H1 (cell line): ENCODE results near the gene ABHD15. TPM values are rescaled to one million over a fixed set of nuclear protein-coding genes. Genes with fewer than 3 reads are reported as not detected.
A peak's percentile ranks its signal among the peaks of the same experiment; 100 is the strongest.

ENCODE experiments used
- MAFK ChIP-seq: IDR thresholded peaks from 2 replicates; pipeline ENCODE4 v1.6.1; 2012; ENCODE audit warnings: low read depth, mild to moderate bottlenecking, improper control_type of control experiment, low read length
- POLR2AphosphoS5 ChIP-seq: IDR thresholded peaks from 2 replicates; pipeline ENCODE4 v1.6.1; 2011; ENCODE audit warnings: low read depth, low read length
- SIRT6 ChIP-seq: IDR thresholded peaks from one replicate; pipeline ENCODE4 v1.7.1; 2012; ENCODE audit warnings: low read length, inconsistent platforms
- TCF12 ChIP-seq: IDR thresholded peaks from 2 replicates; pipeline ENCODE4 v1.6.1; 2011; ENCODE audit warnings: low read depth, mild to moderate bottlenecking, low read length
- YY1 ChIP-seq: IDR thresholded peaks from 2 replicates; pipeline ENCODE4 v1.6.1; 2011; ENCODE audit warnings: low read depth, mild to moderate bottlenecking, low read length
- polyA plus RNA-seq, 7 experiments: library from polyadenylated mRNA; depleted of rRNA in 3 of 7; stranded (reverse) in 5 of 7; unstranded in 2 of 7; fragments of >200 nt in 5 of 7; fragments of 200-250 nt in 2 of 7; gene quantifications; 1 replicate in 5 of 7; 2 replicates in 1 of 7; 4 replicates in 1 of 7; pipeline versions ENCODE4 v1.2.1 to v1.2.3, GENCODE V29; 2011 to 2013; ENCODE audit warnings: missing spikeins in 2 of 7, mixed read lengths in 2 of 7
- total RNA-seq: library from RNA; stranded (reverse); fragmentation: NEBNext Ultra II Directional; extraction: Animal tissue kit (Norgen Biotek cat#: 25700); gene quantifications from 2 replicates; pipeline ENCODE4 v1.2.1, GENCODE V29; 2021
- TF ChIP-seq, protein P1 (sequence below): fragments of 300-600 bp; sonication (generic); IDR thresholded peaks from 2 replicates; pipeline ENCODE4 v1.7.1; 2012; ENCODE audit warnings: low read length, moderate library complexity, mild to moderate bottlenecking, inconsistent platforms; ENCODE audit not compliant: insufficient replicate concordance
- TF ChIP-seq, protein P2 (sequence below): IDR thresholded peaks from 2 replicates; pipeline ENCODE4 v1.6.1; 2012; ENCODE audit warnings: inconsistent platforms

The ABHD15 gene
- total and polyA plus RNA-seq, 2 of the 8 experiments (the other 6 are each of a cell fraction or from before 2014, with no cell fraction given) = 0.88 to 1.7 TPM

DNA sequence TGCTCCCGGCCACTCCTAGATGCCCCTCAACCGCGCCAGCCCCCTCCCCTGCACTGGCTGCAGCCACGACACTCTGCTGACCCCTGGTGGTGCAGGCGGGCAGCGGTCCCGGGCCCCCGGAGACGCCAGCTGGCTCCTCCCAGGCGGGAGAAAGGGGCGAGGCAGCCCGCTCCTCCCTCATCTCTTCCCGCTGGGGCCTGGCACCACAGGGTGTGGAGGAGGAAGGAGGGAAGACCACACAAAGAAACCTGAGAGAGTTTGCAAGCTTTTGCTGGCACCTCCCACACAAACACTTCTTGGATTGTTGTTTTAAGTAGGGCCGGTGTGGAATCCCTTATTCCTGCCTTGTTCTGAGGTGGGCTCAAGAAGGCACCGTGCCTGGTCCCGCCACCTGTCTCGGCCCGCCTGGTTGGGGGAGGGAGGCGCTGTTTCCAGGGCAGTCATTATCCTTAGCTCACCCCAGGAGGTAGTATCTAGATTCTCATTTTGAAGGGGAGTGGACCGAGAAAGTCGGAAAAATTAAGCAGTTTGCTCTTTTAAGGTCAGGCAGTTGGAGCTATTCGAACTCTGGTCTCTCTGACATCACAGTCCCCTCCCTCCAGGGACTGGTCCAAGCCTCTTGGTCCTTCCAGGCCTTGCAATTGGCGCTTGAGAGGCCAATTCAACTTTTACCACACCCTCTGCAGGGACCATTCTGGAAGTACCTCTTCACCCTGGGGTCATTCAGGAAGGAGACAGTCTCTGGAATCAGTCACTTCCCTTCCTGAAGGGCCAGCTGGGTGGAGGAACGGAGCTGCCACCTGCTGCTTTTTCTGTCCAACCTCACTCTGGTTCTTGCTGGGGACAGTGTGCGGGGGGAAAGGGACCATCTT lies 25.1 kb upstream of the ABHD15 start (continued):
- TF ChIP-seq, protein P1, sequence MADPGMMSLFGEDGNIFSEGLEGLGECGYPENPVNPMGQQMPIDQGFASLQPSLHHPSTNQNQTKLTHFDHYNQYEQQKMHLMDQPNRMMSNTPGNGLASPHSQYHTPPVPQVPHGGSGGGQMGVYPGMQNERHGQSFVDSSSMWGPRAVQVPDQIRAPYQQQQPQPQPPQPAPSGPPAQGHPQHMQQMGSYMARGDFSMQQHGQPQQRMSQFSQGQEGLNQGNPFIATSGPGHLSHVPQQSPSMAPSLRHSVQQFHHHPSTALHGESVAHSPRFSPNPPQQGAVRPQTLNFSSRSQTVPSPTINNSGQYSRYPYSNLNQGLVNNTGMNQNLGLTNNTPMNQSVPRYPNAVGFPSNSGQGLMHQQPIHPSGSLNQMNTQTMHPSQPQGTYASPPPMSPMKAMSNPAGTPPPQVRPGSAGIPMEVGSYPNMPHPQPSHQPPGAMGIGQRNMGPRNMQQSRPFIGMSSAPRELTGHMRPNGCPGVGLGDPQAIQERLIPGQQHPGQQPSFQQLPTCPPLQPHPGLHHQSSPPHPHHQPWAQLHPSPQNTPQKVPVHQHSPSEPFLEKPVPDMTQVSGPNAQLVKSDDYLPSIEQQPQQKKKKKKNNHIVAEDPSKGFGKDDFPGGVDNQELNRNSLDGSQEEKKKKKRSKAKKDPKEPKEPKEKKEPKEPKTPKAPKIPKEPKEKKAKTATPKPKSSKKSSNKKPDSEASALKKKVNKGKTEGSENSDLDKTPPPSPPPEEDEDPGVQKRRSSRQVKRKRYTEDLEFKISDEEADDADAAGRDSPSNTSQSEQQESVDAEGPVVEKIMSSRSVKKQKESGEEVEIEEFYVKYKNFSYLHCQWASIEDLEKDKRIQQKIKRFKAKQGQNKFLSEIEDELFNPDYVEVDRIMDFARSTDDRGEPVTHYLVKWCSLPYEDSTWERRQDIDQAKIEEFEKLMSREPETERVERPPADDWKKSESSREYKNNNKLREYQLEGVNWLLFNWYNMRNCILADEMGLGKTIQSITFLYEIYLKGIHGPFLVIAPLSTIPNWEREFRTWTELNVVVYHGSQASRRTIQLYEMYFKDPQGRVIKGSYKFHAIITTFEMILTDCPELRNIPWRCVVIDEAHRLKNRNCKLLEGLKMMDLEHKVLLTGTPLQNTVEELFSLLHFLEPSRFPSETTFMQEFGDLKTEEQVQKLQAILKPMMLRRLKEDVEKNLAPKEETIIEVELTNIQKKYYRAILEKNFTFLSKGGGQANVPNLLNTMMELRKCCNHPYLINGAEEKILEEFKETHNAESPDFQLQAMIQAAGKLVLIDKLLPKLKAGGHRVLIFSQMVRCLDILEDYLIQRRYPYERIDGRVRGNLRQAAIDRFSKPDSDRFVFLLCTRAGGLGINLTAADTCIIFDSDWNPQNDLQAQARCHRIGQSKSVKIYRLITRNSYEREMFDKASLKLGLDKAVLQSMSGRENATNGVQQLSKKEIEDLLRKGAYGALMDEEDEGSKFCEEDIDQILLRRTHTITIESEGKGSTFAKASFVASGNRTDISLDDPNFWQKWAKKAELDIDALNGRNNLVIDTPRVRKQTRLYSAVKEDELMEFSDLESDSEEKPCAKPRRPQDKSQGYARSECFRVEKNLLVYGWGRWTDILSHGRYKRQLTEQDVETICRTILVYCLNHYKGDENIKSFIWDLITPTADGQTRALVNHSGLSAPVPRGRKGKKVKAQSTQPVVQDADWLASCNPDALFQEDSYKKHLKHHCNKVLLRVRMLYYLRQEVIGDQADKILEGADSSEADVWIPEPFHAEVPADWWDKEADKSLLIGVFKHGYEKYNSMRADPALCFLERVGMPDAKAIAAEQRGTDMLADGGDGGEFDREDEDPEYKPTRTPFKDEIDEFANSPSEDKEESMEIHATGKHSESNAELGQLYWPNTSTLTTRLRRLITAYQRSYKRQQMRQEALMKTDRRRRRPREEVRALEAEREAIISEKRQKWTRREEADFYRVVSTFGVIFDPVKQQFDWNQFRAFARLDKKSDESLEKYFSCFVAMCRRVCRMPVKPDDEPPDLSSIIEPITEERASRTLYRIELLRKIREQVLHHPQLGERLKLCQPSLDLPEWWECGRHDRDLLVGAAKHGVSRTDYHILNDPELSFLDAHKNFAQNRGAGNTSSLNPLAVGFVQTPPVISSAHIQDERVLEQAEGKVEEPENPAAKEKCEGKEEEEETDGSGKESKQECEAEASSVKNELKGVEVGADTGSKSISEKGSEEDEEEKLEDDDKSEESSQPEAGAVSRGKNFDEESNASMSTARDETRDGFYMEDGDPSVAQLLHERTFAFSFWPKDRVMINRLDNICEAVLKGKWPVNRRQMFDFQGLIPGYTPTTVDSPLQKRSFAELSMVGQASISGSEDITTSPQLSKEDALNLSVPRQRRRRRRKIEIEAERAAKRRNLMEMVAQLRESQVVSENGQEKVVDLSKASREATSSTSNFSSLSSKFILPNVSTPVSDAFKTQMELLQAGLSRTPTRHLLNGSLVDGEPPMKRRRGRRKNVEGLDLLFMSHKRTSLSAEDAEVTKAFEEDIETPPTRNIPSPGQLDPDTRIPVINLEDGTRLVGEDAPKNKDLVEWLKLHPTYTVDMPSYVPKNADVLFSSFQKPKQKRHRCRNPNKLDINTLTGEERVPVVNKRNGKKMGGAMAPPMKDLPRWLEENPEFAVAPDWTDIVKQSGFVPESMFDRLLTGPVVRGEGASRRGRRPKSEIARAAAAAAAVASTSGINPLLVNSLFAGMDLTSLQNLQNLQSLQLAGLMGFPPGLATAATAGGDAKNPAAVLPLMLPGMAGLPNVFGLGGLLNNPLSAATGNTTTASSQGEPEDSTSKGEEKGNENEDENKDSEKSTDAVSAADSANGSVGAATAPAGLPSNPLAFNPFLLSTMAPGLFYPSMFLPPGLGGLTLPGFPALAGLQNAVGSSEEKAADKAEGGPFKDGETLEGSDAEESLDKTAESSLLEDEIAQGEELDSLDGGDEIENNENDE = no peak
- TF ChIP-seq SIRT6 = no peak
- no peak for TF ChIP-seq TCF12
- TF ChIP-seq MAFK = no peak
- peak; percentile 34; the same call in 1 of the 2 replicates for TF ChIP-seq YY1
- no peak; the same call in 1 of the 2 replicates for TF ChIP-seq POLR2AphosphoS5
- TF ChIP-seq, protein P2, sequence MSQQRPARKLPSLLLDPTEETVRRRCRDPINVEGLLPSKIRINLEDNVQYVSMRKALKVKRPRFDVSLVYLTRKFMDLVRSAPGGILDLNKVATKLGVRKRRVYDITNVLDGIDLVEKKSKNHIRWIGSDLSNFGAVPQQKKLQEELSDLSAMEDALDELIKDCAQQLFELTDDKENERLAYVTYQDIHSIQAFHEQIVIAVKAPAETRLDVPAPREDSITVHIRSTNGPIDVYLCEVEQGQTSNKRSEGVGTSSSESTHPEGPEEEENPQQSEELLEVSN = peak; percentile 33; the same call in 1 of the 2 replicates
